HCEC 1CT (cell line): ENCODE results near the gene ZIC5.
"Not testable (repeated sequence)": the region's sequence is repeated elsewhere in the genome, so short reads cannot be mapped to it uniquely, and the experiment has no call there.

Experiments
- DNase-seq: peaks from one replicate; pipeline ENCODE4 v3.0.0-alpha.2; 2017

The ZIC5 gene

GRCh38 chr13:99959540-99960230, 11.9 kb downstream of the ZIC5 start:
- DNase-seq: no peak

GRCh38 chr13:99959127-99959539, 12.4 kb downstream of the ZIC5 start:
- DNase-seq: no peak

GRCh38 chr13:99958406-99959126, 13.0 kb downstream of the ZIC5 start:
- no peak for DNase-seq

GRCh38 chr13:99956473-99957349, 14.9 kb downstream of the ZIC5 start:
- DNase-seq: no peak

- no peak for DNase-seq
Measured at GRCh38 chr13:99955747-99956472, 15.7 kb downstream of the ZIC5 start.

- no peak for DNase-seq
Measured at GRCh38 chr13:99955107-99955746, 16.3 kb downstream of the ZIC5 start.

GRCh38 chr13:99953138-99953755, 18.3 kb downstream of the ZIC5 start:
- DNase-seq: no peak

- DNase-seq: not testable (repeated sequence)
Measured at GRCh38 chr13:99951666-99952065, 19.9 kb downstream of the ZIC5 start.

- no peak for DNase-seq
Measured at GRCh38 chr13:99949679-99950413, 21.7 kb downstream of the ZIC5 start.

GRCh38 chr13:99948907-99949678, 22.5 kb downstream of the ZIC5 start:
- no peak for DNase-seq

- no peak for DNase-seq
Measured at GRCh38 chr13:99948411-99948810, 23.2 kb downstream of the ZIC5 start.

- no peak for DNase-seq
Measured at GRCh38 chr13:99947666-99948065, 23.9 kb downstream of the ZIC5 start.

- DNase-seq: not testable (repeated sequence)
Measured at GRCh38 chr13:99945515-99945914, 26.1 kb downstream of the ZIC5 start.

GRCh38 chr13:99944606-99945005, 27.0 kb downstream of the ZIC5 start:
- no peak for DNase-seq

GRCh38 chr13:99944102-99944501, 27.5 kb downstream of the ZIC5 start:
- DNase-seq: no peak

- DNase-seq: no peak
Measured at GRCh38 chr13:99941911-99942310, 29.7 kb downstream of the ZIC5 start.

- no peak for DNase-seq
Measured at GRCh38 chr13:99941086-99941485, 30.5 kb downstream of the ZIC5 start.

GRCh38 chr13:99938635-99939034, 32.9 kb downstream of the ZIC5 start:
- DNase-seq: no peak

GRCh38 chr13:99935772-99936171, 35.8 kb downstream of the ZIC5 start:
- DNase-seq: no peak

GRCh38 chr13:99932912-99933311, 38.7 kb downstream of the ZIC5 start:
- no peak for DNase-seq
